Pons (tissue), 1 donor: ENCODE results near the gene ACSM4.
"Not testable (repeated sequence)": the region's sequence is repeated elsewhere in the genome, so short reads cannot be mapped to it uniquely, and the experiment has no call there.

Source experiments
- DNase-seq: peaks from one replicate; pipeline ENCODE4 v3.0.0-alpha.2; 2016; ENCODE audit warnings: low spot score

The ACSM4 gene

DNA sequence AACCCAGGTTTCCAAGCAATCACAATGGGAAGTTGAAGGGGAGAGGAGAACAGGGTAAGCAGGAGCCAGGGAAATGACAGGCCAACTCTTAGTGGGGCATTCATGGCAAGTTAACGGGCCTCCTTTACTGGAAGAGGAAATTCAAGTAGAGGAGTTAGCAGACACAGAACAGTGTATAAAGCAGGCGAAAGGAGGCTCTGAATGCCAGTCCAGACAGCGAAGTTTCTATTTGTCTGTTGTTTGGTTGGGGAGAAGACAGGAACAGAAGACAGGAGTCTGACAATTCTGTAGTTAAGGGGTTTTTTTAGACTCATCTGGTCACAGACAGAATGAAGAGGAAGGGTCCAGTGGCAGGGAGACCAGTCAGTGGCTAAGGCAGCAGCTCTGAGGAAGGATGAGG is at the start of gene ACSM4:
Gene ACSM4 (plus strand): TSS at position 301 of the 400 bp plus-strand sequence. CDS start 260 bp downstream, outside the sequence.
- DNase-seq = no peak

- no peak for DNase-seq
Measured at GRCh38 chr12:7259060-7259459, 44.8 kb upstream of the ACSM4 start.

DNA sequence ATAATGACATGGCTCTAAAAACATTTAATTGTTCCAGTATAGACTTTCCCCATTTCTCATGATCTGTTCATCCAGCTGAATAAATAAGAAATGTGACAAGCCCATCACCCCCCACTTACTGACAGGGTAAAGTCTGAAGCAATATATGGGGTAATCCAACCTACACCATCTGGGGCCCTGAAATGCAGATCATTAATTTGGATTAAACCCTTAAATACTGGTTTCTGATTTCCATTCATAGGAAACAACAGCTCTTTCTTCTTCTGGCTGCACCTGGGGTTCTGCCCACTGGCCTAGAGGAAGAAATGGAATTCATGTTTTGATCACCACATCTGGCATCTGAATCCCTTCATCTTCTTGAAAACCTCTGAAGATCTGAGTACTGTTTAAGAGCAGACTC is 39.3 kb upstream of the ACSM4 start:
- no peak for DNase-seq

DNA sequence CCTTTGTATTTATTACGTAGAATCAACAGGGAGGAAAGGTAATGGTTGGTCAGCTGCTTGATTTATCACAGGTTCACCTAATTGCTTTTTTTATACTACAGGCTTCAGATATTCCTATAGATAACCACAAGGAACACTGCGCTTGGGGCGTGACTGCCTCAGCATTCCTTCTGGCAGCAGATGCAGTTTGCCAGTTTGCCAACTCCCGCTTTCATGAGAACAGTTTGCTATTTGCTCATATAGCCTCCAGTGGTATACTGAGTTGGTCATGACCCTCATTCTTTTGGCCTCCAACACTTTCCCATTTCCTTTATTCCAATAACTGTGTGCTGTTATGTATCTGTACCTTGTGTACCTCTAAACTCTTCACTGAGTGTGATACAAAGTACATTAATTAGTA is 38.6 kb upstream of the ACSM4 start:
- no peak for DNase-seq

DNA sequence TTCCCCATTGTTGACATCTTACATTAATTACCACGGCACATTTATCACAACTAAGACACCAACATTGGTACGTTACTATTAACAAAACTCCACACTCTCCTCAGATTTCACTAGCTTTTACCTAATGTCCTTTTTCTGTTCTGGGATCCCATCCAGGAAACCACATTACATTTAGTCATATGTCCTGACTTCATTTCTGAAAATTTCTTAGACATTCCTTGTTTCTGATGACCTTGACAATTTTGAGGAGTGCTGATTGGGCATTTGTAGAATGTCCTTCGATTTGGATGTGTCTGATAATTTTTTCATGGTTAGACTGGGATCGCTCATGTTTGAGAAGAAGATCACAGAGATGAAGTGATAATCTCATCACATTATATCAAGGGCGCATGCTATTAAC is 34.6 kb upstream of the ACSM4 start:
- DNase-seq = no peak

DNA sequence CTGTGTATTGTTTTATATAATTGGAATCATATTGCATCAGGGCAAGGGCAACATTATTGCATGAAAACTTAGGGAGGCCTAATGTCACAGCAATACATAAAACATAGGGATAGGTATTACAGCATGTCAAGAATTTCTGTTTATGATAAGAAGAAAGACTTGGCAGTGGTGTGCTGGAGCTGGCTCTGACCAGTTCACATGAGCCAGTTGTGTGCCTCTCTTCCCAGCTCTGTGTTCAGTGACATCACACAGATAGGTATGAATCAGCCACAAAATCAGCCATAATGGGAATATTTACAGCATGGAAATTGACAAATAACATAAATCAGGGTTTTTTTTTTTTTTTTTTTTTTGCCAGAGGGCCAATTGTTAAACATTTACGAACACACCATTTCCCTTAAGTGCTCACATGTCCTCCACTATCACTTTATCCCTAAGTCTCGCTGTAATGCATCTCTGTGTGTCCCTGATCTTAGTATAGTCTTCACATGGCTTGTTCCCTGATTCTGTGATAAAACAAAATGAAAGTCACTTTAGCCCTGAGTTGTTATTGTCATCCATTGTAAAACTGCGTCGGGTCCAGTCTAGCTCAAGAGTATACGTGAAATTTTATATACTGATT is 31.9 kb upstream of the ACSM4 start:
- no peak for DNase-seq

DNA sequence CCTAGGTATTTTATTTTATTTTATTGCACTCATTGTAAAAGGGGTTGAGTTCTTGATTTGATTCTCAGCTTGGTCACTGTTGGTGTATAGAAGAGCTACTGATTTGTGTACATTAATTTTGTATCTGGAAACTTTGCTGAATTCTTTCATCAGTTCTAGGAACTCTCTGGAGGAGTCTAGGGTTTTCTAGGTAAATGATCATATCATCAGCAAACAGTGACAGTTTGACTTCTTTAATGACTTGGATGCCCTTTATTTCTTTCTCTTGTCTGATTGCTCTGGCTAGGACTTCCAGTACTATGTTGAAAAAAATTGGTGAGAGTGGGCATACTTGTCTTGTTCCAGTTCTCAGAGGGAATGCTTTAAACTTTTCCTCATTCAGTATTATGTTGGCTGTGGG is 28.4 kb upstream of the ACSM4 start:
- not testable (repeated sequence) for DNase-seq

GRCh38 chr12:7282844-7283243 is 21.0 kb upstream of the ACSM4 start:
- DNase-seq = no peak

GRCh38 chr12:7289743-7290142 is 14.1 kb upstream of the ACSM4 start:
- DNase-seq = no peak

GRCh38 chr12:7290588-7290987 is 13.3 kb upstream of the ACSM4 start:
- DNase-seq = not testable (repeated sequence)

GRCh38 chr12:7292300-7292699 is 11.6 kb upstream of the ACSM4 start:
- no peak for DNase-seq

DNA sequence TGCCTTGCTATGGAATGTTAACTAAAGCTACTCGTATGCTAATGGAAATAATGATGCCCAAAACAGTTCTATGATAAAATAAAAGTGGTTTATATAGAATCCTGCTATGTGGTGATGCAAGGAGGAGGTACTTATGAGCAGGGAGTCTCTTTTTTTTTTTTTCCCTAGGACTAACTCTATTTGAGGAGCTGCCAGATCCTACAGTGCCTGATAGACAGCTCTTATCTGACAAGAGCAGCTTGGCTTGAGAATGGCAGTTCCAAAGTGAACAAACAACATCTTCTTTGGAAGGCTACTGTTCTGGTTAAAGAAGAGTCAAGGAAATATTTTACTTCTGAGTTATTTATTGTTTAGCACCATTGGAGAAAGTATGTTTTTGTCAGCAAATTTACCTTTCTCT is 10.2 kb upstream of the ACSM4 start:
- no peak for DNase-seq

DNA sequence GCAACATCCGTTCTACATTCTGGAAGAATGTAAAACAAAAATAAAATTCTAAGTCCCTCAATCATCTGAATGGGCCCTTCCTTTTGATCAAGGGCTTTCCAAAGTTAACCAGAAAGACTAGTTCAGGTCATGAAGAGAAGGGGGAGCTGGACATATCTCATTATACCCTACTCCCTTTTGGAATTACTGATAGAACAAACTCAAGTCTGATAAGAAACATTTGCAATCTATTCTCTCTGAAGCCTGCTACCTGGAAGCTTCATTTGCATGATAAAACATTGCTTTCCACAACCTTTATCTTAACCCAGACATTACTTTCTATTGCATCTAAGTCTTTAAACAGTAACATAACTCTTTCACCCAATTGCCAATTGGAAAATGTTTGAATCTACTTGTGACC is 8.3 kb upstream of the ACSM4 start:
- DNase-seq = no peak

DNA sequence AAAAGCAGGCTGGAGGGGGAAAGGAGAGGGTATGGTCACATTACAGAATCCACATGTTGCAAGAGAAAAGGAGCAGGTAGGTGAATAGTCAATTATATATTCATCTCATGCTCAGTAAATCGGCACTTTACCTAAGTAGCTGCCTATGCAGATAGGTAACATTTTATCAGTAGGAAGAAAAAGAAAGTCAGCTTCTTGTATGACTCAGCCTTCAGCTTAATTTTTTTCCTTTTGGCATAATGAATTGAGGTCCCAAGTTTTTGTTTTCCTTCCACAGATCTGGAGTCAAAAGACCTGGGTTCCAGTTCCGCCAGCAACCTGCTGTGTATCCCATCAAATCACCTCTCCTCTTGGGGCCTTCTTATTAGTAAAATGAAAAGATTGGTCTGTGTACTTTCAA is 6.0 kb upstream of the ACSM4 start:
- DNase-seq = no peak

DNA sequence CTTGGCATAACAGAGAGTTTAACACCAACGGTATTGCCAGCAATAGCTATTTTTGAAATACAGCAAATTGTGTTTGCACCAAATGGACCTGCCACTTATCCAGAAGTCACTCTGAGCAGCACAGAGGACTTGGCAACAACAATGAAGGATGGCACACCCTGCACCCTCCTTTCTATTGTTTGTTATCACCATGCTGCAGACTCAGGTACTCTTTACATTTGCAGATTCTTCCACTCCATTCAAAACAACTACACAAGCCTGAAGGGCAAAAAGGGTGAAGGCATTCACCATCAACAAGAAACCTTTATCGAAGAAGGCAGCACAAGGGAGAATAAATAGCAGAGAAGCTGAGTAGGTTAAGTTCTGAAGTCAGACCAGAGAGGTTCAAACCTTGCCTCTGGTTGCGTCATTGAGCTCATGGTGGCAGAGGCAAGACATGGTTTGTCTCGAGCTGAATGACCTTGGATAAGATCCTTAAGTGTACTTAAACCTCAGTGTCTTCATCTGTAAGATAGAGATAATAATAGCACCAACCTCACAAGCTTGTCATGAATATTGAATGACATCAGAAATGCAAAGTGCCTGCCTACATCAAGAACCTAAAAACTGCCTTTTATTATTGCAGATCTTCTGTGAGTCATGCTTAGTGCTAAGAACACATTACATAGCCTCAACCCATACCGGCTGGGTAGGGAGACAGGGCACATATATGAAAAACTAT is 1.4 kb upstream of the ACSM4 start:
- DNase-seq = no peak

- no peak for DNase-seq
Measured at GRCh38 chr12:7303230-7303629, 642 bp upstream of the ACSM4 start.

- no peak for DNase-seq
Measured at GRCh38 chr12:7304456-7304855, 584 bp downstream of the ACSM4 start.

- no peak for DNase-seq
Measured at GRCh38 chr12:7310070-7310469, 6.2 kb downstream of the ACSM4 start.

GRCh38 chr12:7319930-7320329 is 16.1 kb downstream of the ACSM4 start:
- DNase-seq = no peak

- no peak for DNase-seq
Measured at GRCh38 chr12:7321624-7322023, 17.8 kb downstream of the ACSM4 start.

- DNase-seq = no peak
Measured at GRCh38 chr12:7322599-7322998, 18.7 kb downstream of the ACSM4 start.

GRCh38 chr12:7324176-7324575 is 20.3 kb downstream of the ACSM4 start:
- no peak for DNase-seq

DNA sequence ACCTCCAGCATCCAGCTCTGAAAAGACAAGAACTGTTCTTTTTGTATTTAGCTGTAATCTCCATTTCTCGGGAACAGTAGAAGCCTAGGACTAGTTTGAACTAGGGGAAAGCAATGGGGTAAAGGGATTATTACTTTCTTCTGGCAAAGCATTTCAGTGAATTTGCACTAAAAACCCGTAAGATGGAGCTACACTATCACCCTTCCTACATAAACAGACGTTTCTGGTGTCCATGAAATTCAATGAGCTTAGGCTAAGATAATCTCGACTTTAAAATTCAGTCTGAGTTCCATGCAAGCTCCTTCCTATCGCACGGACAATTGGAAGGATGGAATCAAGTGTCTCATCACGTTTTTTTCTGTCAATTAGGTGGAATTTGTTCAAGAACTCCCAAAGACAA is 24.0 kb downstream of the ACSM4 start:
- no peak for DNase-seq

DNA sequence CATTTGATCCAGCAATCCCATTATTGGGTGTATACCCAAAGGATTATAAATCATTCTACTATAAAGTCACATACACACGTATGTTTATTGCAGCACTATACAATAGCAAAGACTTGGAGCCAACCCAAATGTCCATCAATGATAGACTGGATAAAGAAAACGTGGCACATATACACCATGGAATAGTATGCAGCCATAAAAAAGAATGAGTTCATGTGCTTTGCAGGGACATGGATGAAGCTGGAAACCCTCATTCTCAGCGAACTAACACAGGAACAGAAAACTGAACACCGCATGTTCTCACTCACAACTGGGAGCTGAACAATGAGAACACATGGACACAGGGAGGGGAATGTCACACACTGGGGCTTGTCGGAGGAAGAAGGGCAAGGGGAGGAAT is 33.9 kb downstream of the ACSM4 start:
- DNase-seq = not testable (repeated sequence)
